Common myeloid progenitor, CD34-positive (primary cell): ENCODE data around the gene CFC1.
"Not testable (repeated sequence)": the region's sequence is repeated elsewhere in the genome, so short reads cannot be mapped to it uniquely, and the experiment has no call there.

Experiments
- CTCF ChIA-PET: fragments of 350-600 bp; sonication (Branson Sonifier 250); formaldehyde crosslinking; loops from one replicate; lab custom pipeline; 2021; ENCODE audit warnings: antibody characterized with exemption; lab: Charles Lee
- POLR2A ChIA-PET: fragments of 350-600 bp; sonication (Branson Sonifier 250); formaldehyde crosslinking; loops from one replicate; lab custom pipeline; 2021; ENCODE audit warnings: antibody characterized with exemption; lab: Charles Lee
- DNase-seq, 3 donors: peaks; one replicate each; pipeline versions ENCODE4 v3.0.0 to v3.0.0-alpha.2; 2013
- H3K27ac ChIP-seq, 2 experiments: 1 replicate in 1 of 2; 2 replicates in 1 of 2; pipeline ENCODE4 v1.7.0; 2013; ENCODE audit warnings: inconsistent platforms in 2 of 2, low read length in 2 of 2, mild to moderate bottlenecking in 2 of 2, low read depth in 1 of 2, moderate library complexity in 1 of 2; ENCODE audit not compliant: severe bottlenecking in 2 of 2, insufficient read depth in 1 of 2, poor library complexity in 1 of 2
- H3K27me3 ChIP-seq, 5 experiments: replicated peaks in 2 of 5; 1 replicate in 3 of 5; 2 replicates in 2 of 5; pipeline versions ENCODE4 v1.6.1 to v1.7.0; 2013; ENCODE audit warnings: low read length in 4 of 5, mild to moderate bottlenecking in 2 of 5, moderate library complexity in 2 of 5, inconsistent platforms in 1 of 5; ENCODE audit not compliant: insufficient read depth in 5 of 5, control insufficient read depth in 4 of 5
- H3K36me3 ChIP-seq, 4 experiments: 1 replicate in 2 of 4; 2 replicates in 2 of 4; pipeline versions ENCODE4 v1.6.1 to v1.7.0; 2013; ENCODE audit warnings: low read length in 3 of 4, control low read depth in 1 of 4, mild to moderate bottlenecking in 1 of 4; ENCODE audit not compliant: control insufficient read depth in 4 of 4, insufficient read depth in 4 of 4
- H3K4me1 ChIP-seq, 4 experiments: 1 replicate in 3 of 4; 2 replicates in 1 of 4; pipeline versions ENCODE4 v1.6.1 to v1.7.1; 2013; ENCODE audit warnings: low read length in 3 of 4, mild to moderate bottlenecking in 3 of 4, control low read depth in 1 of 4, inconsistent platforms in 1 of 4, moderate library complexity in 1 of 4; ENCODE audit not compliant: control insufficient read depth in 4 of 4, insufficient read depth in 4 of 4; ENCODE audit errors: control extremely low read depth in 1 of 4
- H3K4me3 ChIP-seq, 7 experiments: 1 replicate in 4 of 7; 2 replicates in 3 of 7; pipeline versions ENCODE4 v1.5.1 to v1.7.0; 2013; ENCODE audit warnings: mild to moderate bottlenecking in 7 of 7, low read length in 6 of 7, moderate library complexity in 6 of 7, inconsistent platforms in 2 of 7, low read depth in 2 of 7, control low read depth in 1 of 7; ENCODE audit not compliant: insufficient read depth in 4 of 7, control insufficient read depth in 1 of 7; ENCODE audit errors: extremely low read depth in 1 of 7
- H3K9me3 ChIP-seq, 5 experiments: 1 replicate in 4 of 5; 2 replicates in 1 of 5; pipeline versions ENCODE4 v1.6.1 to v1.7.1; 2013; ENCODE audit warnings: low read length in 4 of 5, mild to moderate bottlenecking in 2 of 5, inconsistent platforms in 1 of 5, low read depth in 1 of 5, moderate library complexity in 1 of 5; ENCODE audit not compliant: control insufficient read depth in 4 of 5, insufficient read depth in 2 of 5; ENCODE audit errors: control extremely low read depth in 1 of 5
- WGBS: methylation state at CpG from one replicate; pipeline ENCODE4 v1.1.5; 2013; ENCODE audit not compliant: insufficient coverage; 5-methylcytosine and 5-hydroxymethylcytosine counted together

Gene CFC1

GRCh38 chr2:130556441-130556840, 42.9 kb downstream of the CFC1 start:
- H3K36me3 ChIP-seq, DNase-seq, H3K4me3 ChIP-seq, H3K27me3 ChIP-seq, H3K27ac ChIP-seq, POLR2A ChIA-PET, H3K9me3 ChIP-seq, CTCF ChIA-PET, H3K4me1 ChIP-seq: not testable (repeated sequence)
- WGBS: no CpG with 5 or more reads among the region's 8 CpGs

GRCh38 chr2:130554178-130554577, 45.2 kb downstream of the CFC1 start:
- CTCF ChIA-PET, H3K27me3 ChIP-seq, H3K27ac ChIP-seq, H3K4me3 ChIP-seq, H3K4me1 ChIP-seq, H3K9me3 ChIP-seq, POLR2A ChIA-PET, DNase-seq, H3K36me3 ChIP-seq: not testable (repeated sequence)
- WGBS: no CpG with 5 or more reads among the region's 4 CpGs

DNA sequence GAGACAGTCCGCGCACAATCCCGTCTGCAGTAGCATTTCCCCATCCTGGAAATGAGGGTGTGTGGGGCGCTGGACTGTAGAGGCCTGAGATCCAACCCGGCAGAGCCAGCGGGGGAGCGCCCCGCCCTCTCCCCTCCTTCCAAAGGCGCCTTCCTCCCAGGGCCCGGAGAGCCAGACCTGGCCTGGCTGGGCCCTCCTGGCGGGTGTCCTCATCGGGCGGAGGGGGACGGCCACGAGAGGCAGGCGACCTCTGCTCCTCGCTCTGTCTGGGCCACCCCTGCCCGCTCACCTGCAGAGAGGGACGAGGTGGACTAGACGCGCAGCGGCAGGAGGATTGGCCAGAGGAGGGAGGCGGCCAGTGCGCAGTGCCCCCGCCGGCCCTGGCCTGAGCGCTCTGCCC, 49.9 kb downstream of the CFC1 start:
- WGBS: no CpG with 5 or more reads among the region's 27 CpGs
- H3K9me3 ChIP-seq, CTCF ChIA-PET, H3K4me3 ChIP-seq, H3K36me3 ChIP-seq, H3K4me1 ChIP-seq, POLR2A ChIA-PET, H3K27ac ChIP-seq, H3K27me3 ChIP-seq, DNase-seq: not testable (repeated sequence)

- H3K27ac ChIP-seq, CTCF ChIA-PET, H3K4me3 ChIP-seq, H3K36me3 ChIP-seq, H3K9me3 ChIP-seq, H3K27me3 ChIP-seq, POLR2A ChIA-PET, H3K4me1 ChIP-seq, DNase-seq: not testable (repeated sequence)
- WGBS: no CpG with 5 or more reads among the region's 3 CpGs
These were observed 51.0 kb downstream of the CFC1 start for GRCh38 chr2:130548418-130548817.

DNA sequence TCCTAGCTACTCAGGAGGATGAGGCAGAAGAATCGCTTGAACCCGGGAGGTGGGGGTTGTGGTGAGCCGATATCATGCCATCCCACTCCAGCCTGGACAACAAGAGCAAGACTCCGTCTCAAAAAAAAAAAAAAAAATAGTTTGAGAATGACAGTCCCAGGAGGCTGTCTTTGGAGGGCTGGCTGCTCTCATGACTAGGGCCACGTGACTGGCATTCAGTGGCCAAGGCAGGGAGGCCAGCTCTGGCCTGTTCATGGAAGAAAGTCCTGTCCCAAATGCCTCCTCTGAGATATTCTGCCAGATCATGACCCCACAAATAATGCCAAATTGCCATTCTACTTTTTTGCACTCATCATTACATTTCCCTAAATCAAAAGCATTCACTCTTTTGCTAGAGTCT, 54.4 kb downstream of the CFC1 start:
- H3K4me3 ChIP-seq, DNase-seq, H3K4me1 ChIP-seq, H3K27ac ChIP-seq, POLR2A ChIA-PET, CTCF ChIA-PET, H3K9me3 ChIP-seq, H3K27me3 ChIP-seq, H3K36me3 ChIP-seq: not testable (repeated sequence)
- no CpG with 5 or more reads among the region's 5 CpGs for WGBS

DNA sequence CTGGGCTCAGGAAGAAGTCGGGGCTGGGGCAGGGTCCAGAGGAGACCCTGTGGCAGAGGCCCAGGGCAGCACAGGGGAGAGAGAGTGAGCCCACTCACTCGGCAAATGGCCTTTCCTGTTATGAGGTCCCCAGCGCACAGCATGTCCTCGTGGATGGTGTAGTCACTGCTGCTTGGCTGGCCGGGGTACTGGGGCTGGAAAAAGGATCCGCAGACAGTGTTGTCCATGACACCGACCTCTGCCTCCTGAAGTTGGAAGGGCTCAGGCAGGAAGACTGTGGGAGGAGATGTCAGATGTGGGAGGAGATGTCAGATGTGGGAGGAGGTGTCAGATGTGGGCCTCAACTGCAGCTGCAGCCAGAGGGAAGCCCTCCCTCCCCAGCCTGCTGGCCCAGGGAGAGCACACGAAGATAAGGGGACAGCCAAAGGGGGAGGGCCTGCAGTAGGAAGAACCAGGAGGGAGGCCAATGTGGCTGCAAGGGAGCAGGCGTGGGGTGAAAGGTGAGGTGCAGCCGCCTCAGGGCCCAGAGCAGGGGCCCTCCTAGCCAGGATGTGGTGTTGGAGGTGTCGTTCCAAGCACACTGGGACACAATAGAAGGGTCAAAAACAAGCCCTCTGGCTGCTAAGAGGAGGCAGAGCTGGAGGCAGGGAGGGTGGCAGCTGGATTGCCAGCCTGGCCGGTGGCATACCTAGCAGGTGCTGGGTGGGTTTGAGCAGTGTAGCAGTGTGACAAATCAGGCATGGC, 55.4 kb downstream of the CFC1 start:
- DNase-seq, H3K4me1 ChIP-seq, H3K4me3 ChIP-seq, H3K36me3 ChIP-seq, CTCF ChIA-PET, H3K27me3 ChIP-seq, H3K27ac ChIP-seq, H3K9me3 ChIP-seq, POLR2A ChIA-PET: not testable (repeated sequence)
- WGBS: no CpG with 5 or more reads among the region's 12 CpGs

DNA sequence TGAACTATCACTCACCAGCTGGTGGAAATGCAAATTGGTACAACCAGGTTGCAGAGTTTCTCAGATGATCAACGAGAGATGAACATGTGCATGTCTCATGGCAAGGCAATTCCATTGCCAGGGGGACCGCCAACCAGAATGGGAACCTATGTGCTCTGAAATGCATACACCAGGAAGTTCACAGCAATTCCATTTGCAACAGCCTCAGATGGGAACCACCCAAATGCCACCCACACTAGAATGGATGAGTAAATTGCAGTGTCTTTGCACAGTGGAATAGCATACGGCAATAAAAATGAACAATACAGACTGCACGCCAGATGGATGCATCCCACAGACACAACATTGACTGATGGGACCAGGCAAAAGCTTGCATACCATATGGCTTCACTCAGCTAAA, 56.6 kb downstream of the CFC1 start:
- H3K4me3 ChIP-seq, CTCF ChIA-PET, DNase-seq, H3K36me3 ChIP-seq, H3K27me3 ChIP-seq, H3K27ac ChIP-seq, H3K9me3 ChIP-seq, POLR2A ChIA-PET, H3K4me1 ChIP-seq: not testable (repeated sequence)
- WGBS: no CpG with 5 or more reads among the region's 4 CpGs
